ENCODE data around the gene PCSK1.
"Not testable (repeated sequence)": the region's sequence is repeated elsewhere in the genome, so short reads cannot be mapped to it uniquely, and the experiment has no call there.

PCSK1 gene

DNA sequence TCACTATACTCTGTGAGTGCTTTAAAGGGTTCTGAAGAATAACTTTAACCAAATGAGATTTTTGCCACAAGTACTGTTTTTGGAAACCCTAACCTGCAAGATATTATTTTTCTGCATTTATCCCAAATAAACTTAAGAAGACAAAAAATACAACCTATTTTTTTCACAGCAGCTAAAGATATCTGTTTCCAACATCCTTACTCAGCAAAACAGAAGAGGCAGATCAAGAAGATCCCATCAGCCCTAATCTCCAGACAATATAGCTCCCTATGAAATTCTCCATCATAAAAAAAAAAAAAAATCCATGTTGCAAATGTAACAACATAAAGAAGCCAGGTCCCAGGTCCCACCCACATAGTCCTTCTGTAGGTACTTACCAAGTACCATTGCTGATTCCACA, 7.6 kb downstream of the PCSK1 start:
- no peak for DNase-seq

DNA sequence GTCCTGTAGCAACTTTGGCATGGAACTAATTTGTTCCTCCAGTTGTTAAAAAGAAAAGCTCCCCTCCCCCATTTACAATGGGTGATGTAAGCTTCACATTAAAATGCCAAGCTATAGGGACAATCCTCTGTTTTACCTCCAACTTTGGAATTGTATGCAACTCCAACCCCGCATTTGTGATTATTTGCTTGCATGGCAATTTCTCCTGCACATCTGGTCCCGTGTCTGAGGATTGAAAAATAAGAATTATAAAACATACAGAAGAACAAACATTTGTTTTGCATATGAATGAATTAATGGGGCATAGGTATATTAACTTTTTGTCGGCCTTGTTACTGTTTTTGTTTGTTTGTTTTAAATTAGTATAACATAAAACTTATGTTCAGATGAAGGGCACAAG, 17.2 kb downstream of the PCSK1 start:
- no peak for DNase-seq

- DNase-seq: no peak
These were observed 20.1 kb downstream of the PCSK1 start for GRCh38 chr5:96412868-96413449.

GRCh38 chr5:96410013-96410412, 23.0 kb downstream of the PCSK1 start:
- no peak for DNase-seq

GRCh38 chr5:96408841-96409538, 24.1 kb downstream of the PCSK1 start:
- DNase-seq: no peak

GRCh38 chr5:96408210-96408777, 24.8 kb downstream of the PCSK1 start:
- DNase-seq: no peak

- no peak for DNase-seq
These were observed 25.6 kb downstream of the PCSK1 start for GRCh38 chr5:96407436-96407835.

- no peak for DNase-seq
These were observed 28.7 kb downstream of the PCSK1 start for GRCh38 chr5:96404191-96404867.

- DNase-seq: no peak
These were observed 30.5 kb downstream of the PCSK1 start for GRCh38 chr5:96402500-96402899.

GRCh38 chr5:96396878-96397277, 36.2 kb downstream of the PCSK1 start:
- DNase-seq: no peak

DNA sequence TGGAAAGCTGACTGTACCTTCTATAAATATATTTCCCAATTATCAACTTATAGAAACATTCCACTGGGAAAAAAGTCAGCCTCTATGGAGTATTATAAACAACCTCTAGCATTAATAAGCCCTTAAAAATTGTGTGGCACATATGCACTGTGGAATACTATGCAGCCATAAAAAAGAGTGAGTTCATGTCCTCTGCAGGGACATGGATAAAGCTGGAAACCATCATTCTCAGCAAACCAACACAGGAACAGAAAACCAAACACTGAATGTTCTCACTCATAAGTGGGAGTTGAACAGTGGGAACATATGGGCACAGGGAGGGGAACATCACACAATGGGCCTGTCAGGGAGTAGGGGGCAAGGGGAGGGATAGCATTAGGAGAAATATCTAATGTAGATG, 37.8 kb downstream of the PCSK1 start:
- DNase-seq: not testable (repeated sequence)

GRCh38 chr5:96391921-96392320, 41.1 kb downstream of the PCSK1 start:
- DNase-seq: no peak

DNA sequence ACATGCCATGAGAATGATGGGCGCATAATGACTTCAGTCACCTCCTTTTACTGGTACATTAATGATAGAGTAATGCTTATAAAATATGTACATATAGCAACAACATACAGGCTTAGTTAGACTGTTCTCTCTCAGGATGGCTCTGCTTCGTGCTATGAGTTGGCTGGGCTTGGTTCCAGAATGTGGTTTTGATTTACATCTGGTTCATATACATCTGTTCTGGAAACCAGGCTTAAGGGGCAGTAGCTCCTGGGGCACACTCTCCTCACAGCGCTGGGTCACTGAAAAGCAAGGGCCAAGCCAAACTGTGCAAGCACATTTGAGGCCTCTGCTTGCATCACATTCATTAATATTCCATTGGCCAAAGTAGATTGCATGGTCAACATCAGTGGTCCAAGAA, 44.9 kb downstream of the PCSK1 start:
- no peak for DNase-seq

DNA sequence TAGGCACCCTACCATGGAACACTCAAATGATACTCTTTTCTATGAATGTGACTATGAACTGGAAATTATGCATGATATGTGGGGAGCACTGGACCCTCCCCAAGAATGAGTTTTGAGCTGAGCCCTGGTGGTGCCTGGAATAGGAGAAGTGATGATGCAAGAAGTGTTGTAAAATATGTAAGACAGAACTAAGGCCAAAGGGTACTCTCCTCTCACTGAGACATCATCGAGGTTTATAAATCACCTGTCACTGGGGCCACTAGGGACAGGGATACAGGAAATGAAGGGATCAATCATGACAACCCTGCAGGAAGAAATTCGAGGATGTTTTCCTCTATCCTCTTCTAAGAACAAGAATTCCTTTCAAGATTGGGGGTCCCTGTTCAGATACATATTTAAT, 45.4 kb downstream of the PCSK1 start:
- no peak for DNase-seq

GRCh38 chr5:96385538-96385937, 47.5 kb downstream of the PCSK1 start:
- DNase-seq: no peak

DNA sequence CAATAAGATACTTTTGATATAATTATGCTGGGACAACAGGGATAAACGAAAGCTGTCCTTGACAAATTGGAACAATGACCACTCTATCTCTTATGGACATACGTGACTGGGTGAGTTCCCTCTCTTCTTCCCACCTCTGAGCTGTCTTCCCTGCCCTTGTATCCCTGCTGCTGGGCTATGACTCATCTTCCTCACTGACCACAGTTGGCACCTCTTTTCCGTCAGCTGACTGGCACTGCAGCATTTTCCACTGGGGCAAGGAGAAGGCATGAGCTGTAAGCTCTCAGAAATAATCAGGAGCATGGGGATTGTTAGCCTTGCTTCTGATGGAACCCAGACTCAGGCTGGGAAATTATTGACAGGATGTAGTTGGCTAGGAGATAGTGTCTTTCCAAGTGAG, 48.7 kb downstream of the PCSK1 start:
- no peak for DNase-seq

DNA sequence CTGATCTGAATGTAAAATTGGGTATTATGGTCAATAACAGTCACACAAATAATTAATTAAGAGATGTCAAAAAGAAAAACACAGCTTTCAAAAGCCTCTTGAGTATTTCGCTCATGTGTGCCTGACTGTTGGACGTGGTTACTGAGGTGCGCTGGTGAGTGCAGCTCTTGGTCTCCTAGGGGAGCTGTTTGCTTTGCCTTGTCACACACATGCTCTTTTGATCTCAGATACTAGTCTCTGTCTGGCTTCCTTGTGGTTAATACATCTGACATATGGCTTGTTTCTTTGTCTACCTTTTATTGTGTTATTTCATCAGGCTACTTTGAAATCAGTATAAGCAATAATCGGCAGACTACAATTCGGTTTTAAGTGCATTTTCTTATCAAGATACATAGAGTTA, 51.5 kb downstream of the PCSK1 start:
- DNase-seq: peak; percentile 3

DNA sequence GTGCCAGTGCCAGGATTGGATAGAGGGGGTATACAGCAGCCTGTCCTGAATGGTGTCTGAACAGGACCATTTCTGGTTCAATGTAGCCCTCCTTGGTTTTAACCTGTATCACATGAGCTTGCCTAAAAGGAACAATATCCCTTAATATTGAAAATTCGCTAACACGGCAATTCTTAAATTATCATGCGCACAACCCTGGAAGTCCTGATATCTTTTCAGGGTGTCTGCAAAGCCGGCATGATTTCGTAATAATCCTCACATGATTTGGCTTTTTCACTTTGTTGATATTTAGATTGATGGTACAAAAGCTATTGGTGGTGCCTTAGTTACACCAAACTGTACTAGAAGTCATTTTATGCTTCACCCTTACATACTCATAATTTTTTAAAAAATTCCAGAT, 53.2 kb downstream of the PCSK1 start:
- DNase-seq: no peak

- DNase-seq: no peak
These were observed 55.5 kb downstream of the PCSK1 start for GRCh38 chr5:96377597-96377996.

DNA sequence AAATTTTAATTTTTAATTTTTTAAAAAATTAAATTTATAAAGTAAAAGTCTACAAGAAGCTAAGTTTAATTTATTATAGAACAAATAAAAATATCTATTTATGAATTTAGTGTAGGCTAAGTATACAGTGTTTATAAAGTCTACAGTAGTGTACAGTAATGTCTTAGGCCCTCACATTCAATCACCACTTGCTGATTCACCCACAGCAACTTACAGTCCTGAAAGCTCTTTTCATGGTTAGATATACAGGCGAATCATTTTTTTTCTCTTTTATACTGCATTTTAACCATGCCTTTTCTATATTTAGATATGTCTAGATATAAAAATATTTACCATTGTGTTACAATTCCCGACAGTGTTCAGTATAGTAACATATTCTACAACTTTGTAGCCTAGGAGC, 55.9 kb downstream of the PCSK1 start:
- DNase-seq: no peak

DNA sequence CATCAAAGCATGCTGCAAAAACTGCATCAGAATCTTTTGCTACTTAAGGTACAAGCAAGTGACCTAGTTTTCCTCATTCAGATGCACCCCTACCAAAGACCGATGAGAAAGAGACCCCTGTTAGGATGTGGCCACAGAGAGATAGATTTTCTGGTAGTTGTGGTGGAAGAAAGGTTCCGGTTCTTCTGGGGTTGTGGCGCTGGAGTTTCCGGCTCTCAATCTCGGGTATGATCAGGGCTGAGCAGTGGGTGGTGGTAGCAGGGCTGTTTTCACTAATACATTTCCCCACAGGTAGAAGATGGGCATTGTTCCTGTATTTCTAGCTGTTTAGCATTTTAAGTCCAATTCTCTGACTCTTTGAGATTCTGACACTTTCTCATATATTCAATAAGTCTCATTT, 58.4 kb downstream of the PCSK1 start:
- DNase-seq: peak; percentile 8

DNA sequence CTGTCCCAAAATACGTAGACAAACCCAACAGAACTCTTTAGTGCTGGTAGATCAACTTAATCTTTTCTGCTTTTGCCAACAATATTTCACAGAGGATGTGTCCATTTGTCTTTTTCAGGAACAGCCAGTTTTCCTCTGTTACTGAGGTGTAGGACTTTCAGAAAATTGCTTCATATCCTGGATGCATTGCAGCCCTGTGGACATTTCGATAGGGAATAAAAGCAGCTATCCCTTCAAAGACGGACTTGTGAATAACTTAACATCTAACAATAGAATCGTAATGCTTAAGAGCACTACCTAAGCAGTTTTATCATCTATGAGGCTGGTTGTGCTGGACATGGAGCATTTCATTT, 59.7 kb downstream of the PCSK1 start:
- DNase-seq: no peak

DNA sequence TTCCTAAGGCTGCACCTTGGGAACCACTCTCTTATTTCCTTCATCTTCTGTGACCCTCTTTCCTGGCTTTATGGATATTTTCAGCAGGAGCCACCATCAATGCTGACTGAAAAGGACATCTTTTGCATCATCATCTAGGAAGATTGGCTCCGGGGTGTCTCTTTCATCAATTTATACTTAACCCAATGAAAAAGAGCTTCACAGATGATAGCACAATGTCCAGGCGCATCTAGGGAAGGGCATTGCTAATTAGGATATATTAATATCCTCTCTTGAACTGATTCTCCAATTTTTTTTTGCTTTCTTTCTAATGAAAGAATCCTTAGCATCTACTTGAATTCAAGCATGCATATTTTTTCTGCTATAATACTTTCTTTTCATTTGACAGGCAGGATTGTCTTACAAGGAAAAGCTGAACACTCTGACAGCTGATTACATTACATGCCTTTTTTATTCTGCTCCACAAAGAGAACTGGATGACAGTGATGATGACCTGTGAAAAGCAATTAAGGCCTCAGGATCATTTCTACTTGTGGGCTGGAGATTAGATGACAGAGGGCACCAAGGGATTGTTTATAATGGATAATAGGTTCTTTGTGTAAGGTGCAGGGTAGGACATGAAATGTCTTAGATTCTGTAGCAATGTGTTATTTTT, 60.2 kb downstream of the PCSK1 start:
- DNase-seq: no peak

DNA sequence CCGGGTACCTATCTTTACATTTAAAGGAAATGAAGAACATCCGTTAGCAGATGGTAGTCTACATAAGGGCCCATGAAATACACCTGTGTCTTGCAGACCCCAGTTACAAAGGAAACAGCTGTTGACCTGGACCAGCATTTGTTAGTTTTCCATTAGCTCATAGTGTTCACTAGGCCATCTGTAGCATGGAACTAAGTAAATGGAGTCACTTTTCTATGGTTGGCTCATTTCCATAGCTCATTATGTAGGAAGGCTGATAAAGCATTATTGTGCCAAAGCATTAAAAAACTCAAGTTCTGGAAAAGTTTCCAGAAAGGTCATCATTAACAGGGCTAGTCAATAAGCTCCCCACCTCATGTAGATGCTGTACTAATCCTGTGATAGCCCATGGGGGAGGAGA, 62.1 kb downstream of the PCSK1 start:
- no peak for DNase-seq
